Astrocyte (in vitro differentiated cells and primary cell): Measurements from ENCODE around the gene AMZ1.

Experiments used
- EZH2 ChIP-seq: IDR thresholded peaks from 2 replicates; pipeline ENCODE4 v1.6.1; 2012; ENCODE audit warnings: mild to moderate bottlenecking, low read length, inconsistent platforms; ENCODE audit not compliant: insufficient read depth
- TF ChIP-seq, protein P1 (sequence below): IDR thresholded peaks from 2 replicates; pipeline ENCODE4 v1.5.1; 2011; ENCODE audit warnings: low read depth, mild to moderate bottlenecking, inconsistent platforms, low read length, moderate library complexity; ENCODE audit not compliant: insufficient read depth

DNA sequence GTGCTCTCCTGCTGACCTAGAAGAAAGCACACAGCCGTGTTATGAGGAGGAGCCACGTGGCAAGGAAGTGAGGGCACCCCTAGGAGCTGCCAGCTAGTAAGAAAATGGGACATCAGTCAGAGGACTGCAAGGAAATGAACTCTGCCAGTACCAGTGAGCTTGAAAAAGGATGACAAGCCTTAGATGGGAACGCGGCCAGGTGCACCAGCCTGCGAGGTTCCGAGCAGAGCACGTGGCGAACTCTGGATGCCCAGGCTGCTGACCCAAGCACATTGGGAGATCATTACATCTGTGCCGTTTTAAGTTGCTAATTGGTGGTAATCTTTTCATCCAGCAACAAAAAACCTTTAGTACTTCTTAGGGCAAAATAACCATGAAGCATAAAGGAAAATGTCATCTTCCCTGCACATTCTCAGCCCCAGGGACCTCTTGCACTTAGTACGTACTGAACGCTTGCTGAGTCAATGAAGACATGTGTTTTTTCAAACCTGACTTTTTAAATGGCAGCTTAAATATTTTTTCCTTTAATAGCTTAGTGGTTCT, 69.4 kb downstream of the AMZ1 start:
- TF ChIP-seq, protein P1, sequence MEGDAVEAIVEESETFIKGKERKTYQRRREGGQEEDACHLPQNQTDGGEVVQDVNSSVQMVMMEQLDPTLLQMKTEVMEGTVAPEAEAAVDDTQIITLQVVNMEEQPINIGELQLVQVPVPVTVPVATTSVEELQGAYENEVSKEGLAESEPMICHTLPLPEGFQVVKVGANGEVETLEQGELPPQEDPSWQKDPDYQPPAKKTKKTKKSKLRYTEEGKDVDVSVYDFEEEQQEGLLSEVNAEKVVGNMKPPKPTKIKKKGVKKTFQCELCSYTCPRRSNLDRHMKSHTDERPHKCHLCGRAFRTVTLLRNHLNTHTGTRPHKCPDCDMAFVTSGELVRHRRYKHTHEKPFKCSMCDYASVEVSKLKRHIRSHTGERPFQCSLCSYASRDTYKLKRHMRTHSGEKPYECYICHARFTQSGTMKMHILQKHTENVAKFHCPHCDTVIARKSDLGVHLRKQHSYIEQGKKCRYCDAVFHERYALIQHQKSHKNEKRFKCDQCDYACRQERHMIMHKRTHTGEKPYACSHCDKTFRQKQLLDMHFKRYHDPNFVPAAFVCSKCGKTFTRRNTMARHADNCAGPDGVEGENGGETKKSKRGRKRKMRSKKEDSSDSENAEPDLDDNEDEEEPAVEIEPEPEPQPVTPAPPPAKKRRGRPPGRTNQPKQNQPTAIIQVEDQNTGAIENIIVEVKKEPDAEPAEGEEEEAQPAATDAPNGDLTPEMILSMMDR, result no peak
- no peak for TF ChIP-seq EZH2
